Endodermal cell (in vitro differentiated cells): ENCODE data around the gene UBE2D1. TPM values are rescaled to one million over a fixed set of nuclear protein-coding genes. Genes with fewer than 3 reads are reported as not detected.
A peak's percentile ranks its signal among the peaks of the same experiment; 100 is the strongest.

ENCODE experiments used
- DNase-seq: peaks from one replicate; pipeline ENCODE4 v3.0.0-alpha.2; 2017
- H3K27ac ChIP-seq: 2 replicates; pipeline ENCODE4 v1.5.1; 2013; ENCODE audit warnings: mild to moderate bottlenecking, low read depth, low read length, moderate library complexity
- H3K27me3 ChIP-seq: 2 replicates; pipeline ENCODE4 v1.6.1; 2013; ENCODE audit warnings: mild to moderate bottlenecking, low read length, moderate library complexity; ENCODE audit not compliant: insufficient read depth, control insufficient read depth, poor library complexity, severe bottlenecking
- H3K36me3 ChIP-seq: 2 replicates; pipeline ENCODE4 v1.7.0; 2013; ENCODE audit warnings: mild to moderate bottlenecking, low read length, moderate library complexity; ENCODE audit not compliant: control insufficient read depth, insufficient read depth
- H3K4me1 ChIP-seq: one replicate; pipeline ENCODE4 v1.7.0; 2013; ENCODE audit warnings: low read length; ENCODE audit not compliant: control insufficient read depth, insufficient read depth
- H3K4me3 ChIP-seq: 2 replicates; pipeline ENCODE4 v1.5.1; 2013; ENCODE audit warnings: mild to moderate bottlenecking, low read length, moderate library complexity
- H3K9ac ChIP-seq: 2 replicates; pipeline ENCODE4 v1.6.1; 2013; ENCODE audit warnings: mild to moderate bottlenecking, low read length, moderate library complexity; ENCODE audit not compliant: poor library complexity, severe bottlenecking; ENCODE audit errors: extremely low read depth
- H3K9me3 ChIP-seq: 2 replicates; pipeline ENCODE4 v1.6.1; 2013; ENCODE audit warnings: mild to moderate bottlenecking, low read length, moderate library complexity; ENCODE audit not compliant: control insufficient read depth
- H3K27ac Mint-ChIP-seq: 2 replicates; pipeline ENCODE4 v1.8.0; 2020; ENCODE audit warnings: mixed read lengths
- H3K27me3 Mint-ChIP-seq: 2 replicates; pipeline ENCODE4 v1.8.0; 2021; ENCODE audit warnings: mild to moderate bottlenecking, mixed read lengths; ENCODE audit not compliant: insufficient read depth
- H3K36me3 Mint-ChIP-seq: 2 replicates; pipeline ENCODE4 v1.8.0; 2020; ENCODE audit warnings: low read depth, mixed read lengths
- H3K4me1 Mint-ChIP-seq: 2 replicates; pipeline ENCODE4 v1.8.0; 2020; ENCODE audit warnings: mixed read lengths
- H3K4me3 Mint-ChIP-seq: 2 replicates; pipeline ENCODE4 v1.8.0; 2020; ENCODE audit warnings: mild to moderate bottlenecking, moderate library complexity, mixed read lengths
- H3K9me3 Mint-ChIP-seq: 2 replicates; pipeline ENCODE4 v1.8.0; 2020; ENCODE audit warnings: mild to moderate bottlenecking, mixed read lengths
- CTCF ChIP-seq: fragments of 200-600 bp; sonication (generic); conservative IDR thresholded peaks from 2 replicates; pipeline ENCODE4 v1.5.0; 2021; ENCODE audit warnings: antibody characterized with exemption, mild to moderate bottlenecking
- WGBS, 2 experiments: methylation state at CpG; one replicate each; pipeline versions ENCODE4 v1.1.5 to v1.1.7; 2013; ENCODE audit warnings: missing lambda C conversion rate in 2 of 2, mixed read lengths in 1 of 2; ENCODE audit not compliant: insufficient coverage in 1 of 2, insufficient read length in 1 of 2; 5-methylcytosine and 5-hydroxymethylcytosine counted together
- total RNA-seq, 2 donors: library from RNA; stranded (reverse); fragmentation: NEBNext Ultra II Directional in 1 of 2; extraction: Animal tissue kit (Norgen Biotek cat#: 25700) in 1 of 2; gene quantifications; 2 replicates in 1 of 2; 3 replicates in 1 of 2; pipeline ENCODE4 v1.2.1, GENCODE V29; 2021

Gene UBE2D1
- total RNA-seq, 2 donors from 2014 or later, result 28.9 to 33.0 TPM

- H3K4me3 Mint-ChIP-seq, result no peak overlapping the region
- H3K27ac Mint-ChIP-seq, result no peak overlapping the region
- H3K4me1 Mint-ChIP-seq, result peaks cover 2% of the 10 kb centered on the region
Observed at GRCh38 chr10:58322835-58323209, 12.0 kb upstream of the UBE2D1 start.

GRCh38 chr10:58326967-58327381 lies 7.8 kb upstream of the UBE2D1 start:
- Mint-ChIP-seq H3K4me3 (peak overlapping the region; percentile 45), H3K9me3 (peaks cover 2% of the 10 kb centered on the region), H3K27ac (no peak overlapping the region), H3K36me3 (no peaks in the 10 kb centered on the region), H3K4me1 (peaks cover 10% of the 10 kb centered on the region), H3K27me3 (peaks cover 14% of the 10 kb centered on the region)
- peaks cover 4% of the 10 kb centered on the region for H3K9me3 ChIP-seq
- peak; percentile 72 for DNase-seq
- H3K27ac ChIP-seq, result no peak overlapping the region
- 88 to 90% methylated on average over 12 to 25 of the region's 25 CpGs for WGBS, 2 experiments
- no peaks in the 10 kb centered on the region for H3K4me1 ChIP-seq
- no peak overlapping the region for H3K4me3 ChIP-seq
- TF ChIP-seq CTCF, result no peak
- no peaks in the 10 kb centered on the region for H3K27me3 ChIP-seq
- no peak overlapping the region for H3K9ac ChIP-seq
- H3K36me3 ChIP-seq, result no peaks in the 10 kb centered on the region

More at GRCh38 chr10:58322835-58323209, 12.0 kb upstream of the UBE2D1 start:
- Mint-ChIP-seq H3K27me3 (peaks cover 12% of the 10 kb centered on the region), H3K36me3 (no peaks in the 10 kb centered on the region), H3K9me3 (peaks cover 2% of the 10 kb centered on the region)
- no peaks in the 10 kb centered on the region for H3K27me3 ChIP-seq
- H3K27ac ChIP-seq, result no peak overlapping the region
- H3K4me1 ChIP-seq, result no peaks in the 10 kb centered on the region
- no peaks in the 10 kb centered on the region for H3K36me3 ChIP-seq
- H3K4me3 ChIP-seq, result no peak overlapping the region
- no peak for TF ChIP-seq CTCF
- H3K9ac ChIP-seq, result no peak overlapping the region
- DNase-seq, result no peak
- WGBS, 2 experiments, result no CpG with 5 or more reads among the region's 1 CpG
- H3K9me3 ChIP-seq, result no peaks in the 10 kb centered on the region

- peaks cover 14% of the 10 kb centered on the region for H3K27me3 Mint-ChIP-seq
- Histone ChIP-seq H3K27ac (no peak overlapping the region), H3K9me3 (peaks cover 4% of the 10 kb centered on the region), H3K36me3 (no peaks in the 10 kb centered on the region), H3K27me3 (no peaks in the 10 kb centered on the region), H3K9ac (no peak overlapping the region), H3K4me1 (no peaks in the 10 kb centered on the region), H3K4me3 (no peak overlapping the region)
- no peak for DNase-seq
- no peak overlapping the region for H3K4me3 Mint-ChIP-seq
- 88 to 100% methylated on average over 1 of the region's 1 CpG for WGBS, 2 experiments
- TF ChIP-seq CTCF, result no peak
- peaks cover 10% of the 10 kb centered on the region for H3K4me1 Mint-ChIP-seq
- H3K36me3 Mint-ChIP-seq, result no peaks in the 10 kb centered on the region
- H3K27ac Mint-ChIP-seq, result no peak overlapping the region
- H3K9me3 Mint-ChIP-seq, result peaks cover 2% of the 10 kb centered on the region
Observed at GRCh38 chr10:58328233-58328632, 6.6 kb upstream of the UBE2D1 start.
